Measurements from ENCODE around the gene MTUS2.

Gene MTUS2

GRCh38 chr13:29039212-29039611 lies 219.1 kb downstream of the MTUS2 start:
- Histone ChIP-seq H3K4me3 (ENCODE audit: low read depth, low read length) (no peak overlapping the region), H3K9me3 (no peaks in the 10 kb centered on the region), H3K27me3 (peaks cover 2% of the 10 kb centered on the region; the same call in 1 of the 2 replicates), H3K4me1 (no peaks in the 10 kb centered on the region), H3K36me3 (no peaks in the 10 kb centered on the region)
- DNase-seq = no peak
- TF ChIP-seq CTCF (IDR thresholded peaks at IDR 0.05; ENCODE audit: low read depth, low read length) = no peak

- no peak for DNase-seq
- H3K9me3 ChIP-seq = no peaks in the 10 kb centered on the region
- no peak overlapping the region for H3K4me3 ChIP-seq (ENCODE audit: low read depth, low read length)
- no peaks in the 10 kb centered on the region for H3K36me3 ChIP-seq
- no peaks in the 10 kb centered on the region for H3K4me1 ChIP-seq
- no peak for TF ChIP-seq CTCF (IDR thresholded peaks at IDR 0.05; ENCODE audit: low read depth, low read length)
- H3K27me3 ChIP-seq = no peaks in the 10 kb centered on the region
Measured at GRCh38 chr13:29046588-29046987, 226.4 kb downstream of the MTUS2 start.

- Histone ChIP-seq H3K4me3 (ENCODE audit: low read depth, low read length) (no peak overlapping the region), H3K9me3 (no peaks in the 10 kb centered on the region), H3K27me3 (no peaks in the 10 kb centered on the region; the same call in 1 of the 2 replicates), H3K4me1 (no peaks in the 10 kb centered on the region), H3K36me3 (no peaks in the 10 kb centered on the region)
- no peak for DNase-seq
- no peak for TF ChIP-seq CTCF (IDR thresholded peaks at IDR 0.05; ENCODE audit: low read depth, low read length)
Measured at GRCh38 chr13:29049524-29049923, 229.4 kb downstream of the MTUS2 start.

- no peaks in the 10 kb centered on the region for H3K36me3 ChIP-seq
- H3K4me1 ChIP-seq = no peaks in the 10 kb centered on the region
- H3K9me3 ChIP-seq = no peaks in the 10 kb centered on the region
- no peaks in the 10 kb centered on the region; the same call in 1 of the 2 replicates for H3K27me3 ChIP-seq
- DNase-seq = no peak
- no peak overlapping the region for H3K4me3 ChIP-seq (ENCODE audit: low read depth, low read length)
- no peak for TF ChIP-seq CTCF (IDR thresholded peaks at IDR 0.05; ENCODE audit: low read depth, low read length)
Measured at GRCh38 chr13:29050719-29051118, 230.6 kb downstream of the MTUS2 start.

- H3K36me3 ChIP-seq = no peaks in the 10 kb centered on the region
- TF ChIP-seq CTCF (IDR thresholded peaks at IDR 0.05; ENCODE audit: low read depth, low read length) = no peak
Measured at GRCh38 chr13:29059800-29060199, 239.7 kb downstream of the MTUS2 start.

GRCh38 chr13:29065142-29065541 lies 245.0 kb downstream of the MTUS2 start:
- no peak for TF ChIP-seq CTCF (IDR thresholded peaks at IDR 0.05; ENCODE audit: low read depth, low read length)
- H3K9me3 ChIP-seq = no peaks in the 10 kb centered on the region
- H3K4me1 ChIP-seq = no peaks in the 10 kb centered on the region
- no peaks in the 10 kb centered on the region for H3K27me3 ChIP-seq
- no peak for DNase-seq
- H3K36me3 ChIP-seq = no peaks in the 10 kb centered on the region
- no peak overlapping the region for H3K4me3 ChIP-seq (ENCODE audit: low read depth, low read length)

More at GRCh38 chr13:29059800-29060199, 239.7 kb downstream of the MTUS2 start:
- Histone ChIP-seq H3K27me3 (no peaks in the 10 kb centered on the region), H3K4me3 (ENCODE audit: low read depth, low read length) (no peak overlapping the region), H3K4me1 (no peaks in the 10 kb centered on the region), H3K9me3 (no peaks in the 10 kb centered on the region)
- no peak for DNase-seq

All from BE2C (cell line).